Stimulated activated CD8-positive, alpha-beta memory T cell treated with anti-CD3 and anti-CD28 coated beads, Interleukin-4, amount 100 ng/mL, for 48 hours (primary cell): Measurements from ENCODE around the gene TMED6.

ENCODE experiments used
- DNase-seq: peaks from one replicate; pipeline ENCODE4 v3.0.0-alpha.2; 2020

TMED6 gene

GRCh38 chr16:69350536-69351133 is 951 bp downstream of the TMED6 start:
- no peak for DNase-seq

DNA sequence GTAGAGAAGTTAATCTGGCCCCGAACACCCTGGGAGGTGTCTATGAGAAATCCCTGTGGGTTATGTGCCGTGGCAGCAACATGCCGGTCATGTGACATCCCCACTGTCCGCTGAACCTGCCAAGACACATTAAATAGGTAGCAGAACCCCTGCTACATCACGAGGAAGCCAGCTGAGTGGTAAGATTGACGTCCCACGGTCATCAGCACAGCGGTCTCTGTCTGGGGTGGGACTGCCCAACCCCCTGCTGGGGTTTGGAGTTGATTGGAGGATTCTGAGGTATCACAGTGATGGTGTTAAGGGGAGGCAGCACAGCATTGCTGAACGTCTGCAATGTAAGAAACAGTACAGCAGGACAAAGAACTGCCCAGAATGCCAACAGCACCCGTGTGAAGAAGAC is 2.0 kb downstream of the TMED6 start:
- no peak for DNase-seq

DNA sequence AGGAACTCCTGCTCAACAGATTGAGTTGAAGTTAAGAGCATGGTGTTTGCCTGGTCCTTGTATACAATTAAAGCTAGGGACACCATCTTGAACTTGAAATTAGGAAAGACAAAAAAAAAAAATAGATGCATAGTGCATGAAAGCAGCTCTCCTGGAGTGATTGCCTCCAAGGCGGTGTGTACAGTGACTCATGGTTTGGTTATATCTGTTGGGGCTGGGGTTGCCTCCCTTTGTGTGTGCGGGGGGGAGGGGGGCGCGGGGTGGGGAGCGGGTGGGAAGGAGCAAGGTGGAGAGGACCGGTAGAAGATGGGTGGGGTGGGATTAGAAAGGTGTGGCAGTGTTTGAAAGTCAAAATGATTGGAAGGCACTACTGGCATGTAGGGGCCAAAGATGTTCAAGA is 3.4 kb downstream of the TMED6 start:
- no peak for DNase-seq

DNA sequence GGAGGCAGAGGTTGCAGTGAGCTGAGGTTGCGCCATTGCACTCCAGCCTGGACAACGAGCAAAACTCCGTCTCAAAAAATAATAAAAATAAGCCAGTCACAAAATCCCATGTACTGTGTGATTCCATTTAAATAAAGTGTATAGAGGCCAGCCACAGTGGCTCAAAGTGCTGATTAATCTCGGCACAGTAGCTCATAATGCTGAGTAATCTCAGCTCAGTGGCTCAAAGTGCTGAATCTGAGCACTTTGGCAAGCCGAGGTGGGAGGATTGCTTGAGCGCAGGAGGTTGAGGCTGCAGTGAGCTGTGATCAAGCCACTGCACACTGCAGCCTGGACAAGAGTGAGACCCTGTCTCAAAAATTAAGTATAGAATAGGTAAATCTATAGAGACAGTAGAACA is 4.9 kb downstream of the TMED6 start:
- DNase-seq: no peak

- no peak for DNase-seq
Observed at GRCh38 chr16:69345923-69346322, 5.7 kb downstream of the TMED6 start.

GRCh38 chr16:69344171-69344570 is 7.4 kb downstream of the TMED6 start:
- no peak for DNase-seq

- peak; percentile 58 for DNase-seq
Observed at GRCh38 chr16:69340095-69340644, 11.4 kb downstream of the TMED6 start.

DNA sequence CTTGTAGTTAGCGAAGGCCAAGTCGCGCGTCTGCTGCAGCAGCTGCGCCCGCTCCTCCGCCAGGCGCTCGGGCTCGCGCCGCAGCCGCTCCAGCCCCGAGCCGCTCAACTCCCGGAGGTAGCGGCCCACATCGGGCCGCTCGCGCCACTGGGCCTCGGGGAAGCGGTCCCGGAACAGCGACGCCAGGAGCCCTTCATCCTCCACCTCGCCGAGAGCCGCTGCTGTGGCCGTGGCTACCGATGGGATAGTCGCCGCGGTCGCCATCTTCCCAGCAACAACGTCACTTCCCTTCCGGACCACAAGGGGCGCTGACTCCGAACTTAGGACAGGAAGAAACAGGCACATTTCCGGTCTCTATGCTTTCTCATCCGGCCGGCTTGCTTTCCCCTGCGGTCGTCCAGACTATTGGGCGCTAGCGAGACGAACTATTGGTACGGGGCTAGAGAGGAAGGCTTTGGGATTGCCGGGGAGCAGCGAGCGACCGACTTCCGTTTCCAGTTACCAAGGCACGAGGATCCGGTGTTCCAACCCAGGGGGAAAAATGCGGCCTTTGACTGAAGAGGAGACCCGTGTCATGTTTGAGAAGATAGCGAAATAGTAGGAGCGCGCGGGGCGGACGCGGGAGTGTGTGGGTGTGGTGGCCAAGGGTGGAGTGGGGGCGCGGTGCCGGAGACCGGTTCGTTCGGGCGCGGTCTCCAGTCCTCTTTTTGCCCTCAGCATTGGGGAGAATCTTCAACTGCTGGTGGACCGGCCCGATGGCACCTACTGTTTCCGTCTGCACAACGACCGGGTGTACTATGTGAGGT is 12.1 kb downstream of the TMED6 start, which contains the start of the genes COG8 and NIP7:
TSS of gene COG8 (minus strand) at position 276 of the 806 bp plus-strand sequence. CDS start at position 264, 12 bp downstream.
TSS of gene NIP7 (plus strand) at position 484 of the 806 bp plus-strand sequence. CDS start at position 542, 58 bp downstream.
- DNase-seq: peak; percentile 94

- DNase-seq: peak; percentile 69
Observed at GRCh38 chr16:69338557-69339288, 12.9 kb downstream of the TMED6 start.

DNA sequence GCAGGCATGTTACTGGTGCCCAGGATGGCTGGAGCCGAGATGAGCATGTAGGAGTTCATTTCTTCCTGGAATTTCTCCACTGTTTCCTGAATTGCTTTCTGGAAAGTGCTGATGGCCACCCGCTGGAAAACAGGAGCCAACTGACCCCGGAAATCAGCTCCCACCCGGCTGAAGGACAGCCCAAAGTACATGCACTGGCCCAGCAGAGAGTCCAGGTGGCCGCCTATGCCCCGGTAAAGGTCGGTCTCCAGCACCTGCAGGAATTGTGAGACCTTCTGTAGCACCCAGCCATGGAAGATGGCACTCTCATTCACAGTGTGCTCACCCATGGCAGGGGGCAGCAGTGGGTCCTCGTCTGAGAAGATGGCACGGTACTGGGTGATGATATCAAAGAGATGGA is 16.9 kb downstream of the TMED6 start:
- DNase-seq: no peak

DNA sequence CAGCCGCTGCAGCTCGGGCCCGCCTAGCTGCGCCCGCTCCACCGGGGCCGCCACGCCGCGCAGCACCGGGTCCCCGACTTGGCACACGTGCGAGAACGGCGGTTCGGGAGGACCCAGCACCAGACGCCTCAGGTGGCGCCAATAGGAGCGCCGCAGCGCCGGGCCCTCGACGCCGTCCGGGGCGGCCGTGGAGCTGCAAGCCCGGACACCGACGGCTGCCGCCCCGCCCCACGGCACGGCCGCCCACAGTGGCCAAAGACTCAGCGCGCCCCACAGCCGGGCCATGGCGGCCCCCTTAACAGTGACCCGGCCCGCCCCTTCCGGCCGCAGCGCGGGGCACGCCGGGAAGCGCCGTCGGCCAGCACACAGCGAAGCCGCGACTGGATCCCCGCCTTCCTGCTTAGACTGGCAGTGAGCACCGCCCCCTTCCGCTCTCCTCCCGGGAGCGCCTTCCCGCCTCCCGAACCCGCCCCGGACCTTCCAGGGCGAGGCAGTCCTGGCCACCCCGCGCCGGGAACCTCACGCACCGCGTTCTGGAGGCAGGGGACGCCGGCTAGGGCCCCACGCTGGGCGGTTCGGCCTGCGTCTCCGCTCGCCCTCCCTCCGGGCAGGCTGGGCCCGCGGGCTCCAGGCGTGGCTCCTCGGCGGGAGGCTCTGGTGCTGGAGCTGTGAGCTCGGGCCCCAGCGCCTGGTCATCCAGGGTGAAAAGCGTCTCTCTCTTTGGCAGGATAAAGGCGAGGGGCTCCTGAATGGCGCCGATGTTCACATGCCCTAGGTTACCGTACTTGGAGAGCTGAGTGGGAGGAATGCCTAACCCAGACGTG is 21.1 kb downstream of the TMED6 start, which contains the start of gene PDF:
TSS of gene PDF (minus strand) at position 303 of the 824 bp plus-strand sequence. CDS start at position 285, 18 bp downstream.
- DNase-seq: peak; percentile 88

DNA sequence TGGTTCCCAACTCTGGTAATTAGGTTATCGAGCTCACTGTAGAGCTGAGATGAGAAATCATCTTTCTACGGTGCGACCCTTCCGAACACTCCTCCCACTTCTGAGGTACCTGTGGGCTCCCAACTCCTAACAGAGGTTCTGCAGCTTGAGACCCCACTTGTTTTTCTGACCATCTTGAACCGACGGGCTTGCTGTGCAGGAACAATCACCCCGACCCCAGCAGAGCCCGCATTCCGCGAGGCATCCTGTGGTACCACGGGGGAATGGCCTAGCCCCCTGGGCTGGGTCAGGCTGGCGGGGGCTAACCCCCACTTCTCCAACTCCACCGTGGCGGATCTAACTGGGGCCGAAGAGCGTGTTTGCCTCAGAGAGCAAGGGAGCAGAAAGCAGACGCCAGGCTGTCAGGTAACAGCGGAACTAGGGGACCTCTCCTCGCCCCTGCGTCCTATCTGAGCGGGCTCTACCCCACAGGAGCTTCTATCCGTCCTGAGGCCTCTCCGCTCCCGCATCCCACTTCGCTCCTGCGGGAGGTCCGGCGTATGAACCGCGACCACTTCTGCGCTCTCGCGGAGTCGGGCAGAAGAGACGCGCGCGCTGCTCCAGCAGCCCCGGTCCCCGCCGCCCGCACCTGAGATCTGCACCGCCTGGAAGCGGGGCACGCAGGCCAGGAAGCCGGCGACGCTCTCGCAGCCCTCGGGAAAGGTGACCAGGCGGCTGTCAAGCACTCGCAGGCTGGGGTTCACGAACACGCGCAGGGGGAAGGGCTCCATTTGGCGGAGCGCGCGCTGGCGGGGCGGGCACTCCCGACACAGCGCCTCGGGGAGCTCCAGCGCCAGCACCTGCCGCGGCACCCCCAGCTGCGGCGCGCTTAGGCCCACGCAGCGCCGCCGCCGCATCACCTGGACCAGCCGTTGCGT is 22.0 kb downstream of the TMED6 start:
- peak; percentile 55 for DNase-seq

GRCh38 chr16:69328854-69329316 is 22.7 kb downstream of the TMED6 start:
- DNase-seq: peak; percentile 30

GRCh38 chr16:69327585-69328310 is 23.8 kb downstream of the TMED6 start:
- peak; percentile 23 for DNase-seq

GRCh38 chr16:69326172-69326873 is 25.3 kb downstream of the TMED6 start:
- peak; percentile 22 for DNase-seq

DNA sequence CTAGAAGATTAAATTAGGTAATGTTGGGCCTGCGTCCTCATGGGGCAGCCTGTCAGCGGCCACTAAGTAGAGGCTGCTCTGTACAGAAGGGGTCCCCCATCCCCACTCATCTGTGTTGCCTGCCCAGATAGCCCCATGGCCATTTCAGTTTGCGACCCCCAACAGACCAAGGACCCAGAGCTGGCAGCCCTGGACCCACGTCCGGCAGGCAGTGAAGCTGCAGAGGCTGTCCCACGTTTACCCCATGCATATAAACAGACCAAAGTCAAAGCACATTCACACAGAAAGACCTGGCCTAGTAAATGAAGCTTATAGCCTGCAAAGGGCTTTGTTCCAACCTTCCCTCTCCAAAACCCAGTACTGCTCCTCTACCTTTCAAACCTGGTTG is 25.8 kb downstream of the TMED6 start:
- peak; percentile 16 for DNase-seq

DNA sequence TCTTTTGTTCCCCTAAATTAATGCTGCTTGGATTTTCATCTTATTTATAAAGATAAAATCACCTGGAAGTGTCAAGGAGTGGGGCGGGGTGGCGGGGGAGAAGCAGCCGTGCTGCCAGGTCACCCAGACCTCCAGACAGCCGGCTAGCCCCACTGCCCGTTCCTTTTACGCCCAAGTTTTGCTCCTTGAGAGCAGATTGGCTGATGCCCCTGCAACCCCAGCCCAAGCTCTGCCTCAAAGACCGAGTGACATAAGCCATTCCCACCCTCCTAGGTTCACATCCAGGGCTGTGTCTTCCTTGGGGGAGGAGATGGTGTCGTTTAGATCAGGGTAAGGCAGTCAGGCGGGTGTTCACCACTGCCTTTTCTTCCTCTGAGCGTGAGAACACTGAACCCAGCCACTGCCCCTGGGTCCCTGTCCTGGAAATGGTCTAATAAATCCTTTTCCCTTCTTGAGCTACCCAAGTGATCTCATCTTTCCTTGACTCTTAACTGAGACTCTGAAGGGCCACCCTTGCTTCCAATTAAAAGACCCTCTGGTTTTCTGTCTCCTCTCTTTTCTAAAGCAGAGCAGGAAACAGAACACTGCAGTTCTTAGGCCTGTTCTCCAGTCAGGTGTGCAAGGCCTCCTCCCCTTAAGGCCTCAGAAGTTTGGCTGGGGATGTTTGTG is 26.9 kb downstream of the TMED6 start:
- peak; percentile 22 for DNase-seq

GRCh38 chr16:69324013-69324531 is 27.5 kb downstream of the TMED6 start:
- peak; percentile 18 for DNase-seq

DNA sequence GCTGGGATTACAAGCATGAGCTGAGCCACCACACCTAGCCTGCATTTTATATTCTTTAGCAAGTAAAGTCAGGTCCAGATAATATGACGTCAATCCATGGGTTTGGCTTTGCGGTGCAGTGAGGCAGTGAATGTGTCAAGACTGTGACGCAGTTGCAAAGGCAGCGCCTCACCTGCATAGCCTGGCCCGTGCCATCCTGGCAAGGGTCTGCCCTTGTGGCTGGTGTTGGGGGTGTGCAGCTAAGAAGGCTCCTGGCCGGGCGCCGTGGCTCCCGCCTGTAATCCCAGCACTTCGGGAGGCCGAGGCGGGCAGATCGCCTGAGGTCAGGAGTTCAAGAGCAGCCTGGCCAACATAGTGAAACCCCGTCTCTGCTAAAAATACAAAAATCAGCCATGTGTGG is 28.2 kb downstream of the TMED6 start:
- DNase-seq: peak; percentile 19
